Osteoblast (primary cell): ENCODE measurements around the gene ALPP. TPM values are rescaled to one million over a fixed set of nuclear protein-coding genes. Genes with fewer than 3 reads are reported as not detected.
A peak's percentile ranks its signal among the peaks of the same experiment; 100 is the strongest.
"Not testable (repeated sequence)": the region's sequence is repeated elsewhere in the genome, so short reads cannot be mapped to it uniquely, and the experiment has no call there.

Source experiments
- DNase-seq: peaks from one replicate; pipeline ENCODE4 v3.0.0; 2011; ENCODE audit warnings: low spot score, mixed read lengths; ENCODE audit not compliant: insufficient read length; ENCODE audit errors: missing footprints
- H2AFZ ChIP-seq: 2 replicates; pipeline ENCODE4 v1.6.0; 2011; ENCODE audit warnings: mild to moderate bottlenecking, low read length
- H3K27ac ChIP-seq: 2 replicates; pipeline ENCODE4 v1.5.1; 2011; ENCODE audit warnings: mild to moderate bottlenecking, low read depth, low read length, moderate library complexity
- H3K27me3 ChIP-seq: 2 replicates; pipeline ENCODE4 v1.6.0; 2012; ENCODE audit warnings: mild to moderate bottlenecking, control low read depth, inconsistent platforms, low read length, moderate library complexity; ENCODE audit not compliant: insufficient read depth
- H3K36me3 ChIP-seq: 2 replicates; pipeline ENCODE4 v1.5.1; 2011; ENCODE audit warnings: mild to moderate bottlenecking, low read length, control low read depth, moderate library complexity; ENCODE audit not compliant: insufficient read depth
- H3K4me1 ChIP-seq: 2 replicates; pipeline ENCODE4 v1.5.1; 2011; ENCODE audit warnings: mild to moderate bottlenecking, low read length, control low read depth, moderate library complexity; ENCODE audit not compliant: insufficient read depth
- H3K4me2 ChIP-seq: 2 replicates; pipeline ENCODE4 v1.6.0; 2011; ENCODE audit warnings: mild to moderate bottlenecking, low read length; ENCODE audit not compliant: insufficient read depth
- H3K4me3 ChIP-seq: fragments of 200-600 bp; sonication (generic); 3 replicates; pipeline ENCODE4 v1.5.1; 2012; ENCODE audit warnings: mild to moderate bottlenecking, low read length, inconsistent platforms; ENCODE audit not compliant: insufficient read depth
- H3K79me2 ChIP-seq: 2 replicates; pipeline ENCODE4 v1.6.0; 2012; ENCODE audit warnings: mild to moderate bottlenecking, low read length, control low read depth, inconsistent platforms; ENCODE audit not compliant: insufficient read depth
- H3K9me3 ChIP-seq: 2 replicates; pipeline ENCODE4 v1.5.1; 2011; ENCODE audit warnings: low read depth, low read length, control low read depth
- H4K20me1 ChIP-seq: 2 replicates; pipeline ENCODE4 v1.6.0; 2012; ENCODE audit warnings: mild to moderate bottlenecking, low read length, control low read depth; ENCODE audit not compliant: insufficient read depth
- CTCF ChIP-seq: IDR thresholded peaks from 2 replicates; pipeline ENCODE4 v1.5.1; 2011; ENCODE audit warnings: mild to moderate bottlenecking, low read depth, low read length, moderate library complexity; ENCODE audit errors: extremely low read depth
- total RNA-seq: library from RNA; depleted of rRNA; stranded (reverse); fragments of >200 nt; gene quantifications from 2 replicates; pipeline ENCODE4 v1.2.3, GENCODE V29; 2012

ALPP gene
- total RNA-seq, 1 donor = not detected

GRCh38 chr2:232365621-232366321 lies 12.8 kb upstream of the ALPP start:
- H3K4me3 ChIP-seq = no peak overlapping the region
- peak; percentile 95 for DNase-seq
- TF ChIP-seq CTCF = peak; percentile 50

GRCh38 chr2:232366461-232366860 lies 12.1 kb upstream of the ALPP start:
- H3K27me3 ChIP-seq, DNase-seq, H3K4me2 ChIP-seq, H3K9me3 ChIP-seq, H3K36me3 ChIP-seq, H3K79me2 ChIP-seq, H3K27ac ChIP-seq, H4K20me1 ChIP-seq, H2AFZ ChIP-seq, H3K4me3 ChIP-seq, H3K4me1 ChIP-seq: not testable (repeated sequence)

More at GRCh38 chr2:232365621-232366321, 12.8 kb upstream of the ALPP start:
- no peak overlapping the region for H3K4me2 ChIP-seq
- H3K4me1 ChIP-seq = no peaks in the 10 kb centered on the region
- no peaks in the 10 kb centered on the region for H4K20me1 ChIP-seq
- H3K79me2 ChIP-seq = no peaks in the 10 kb centered on the region
- H3K36me3 ChIP-seq = no peaks in the 10 kb centered on the region
- no peak overlapping the region for H2AFZ ChIP-seq
- no peak overlapping the region for H3K27ac ChIP-seq
- no peaks in the 10 kb centered on the region for H3K9me3 ChIP-seq
- H3K27me3 ChIP-seq = no peaks in the 10 kb centered on the region

- no peaks in the 10 kb centered on the region for H4K20me1 ChIP-seq
- no peak overlapping the region for H3K4me3 ChIP-seq
- H3K27me3 ChIP-seq = no peaks in the 10 kb centered on the region
- no peaks in the 10 kb centered on the region for H3K4me1 ChIP-seq
- H3K27ac ChIP-seq = no peak overlapping the region
- H3K9me3 ChIP-seq = no peaks in the 10 kb centered on the region
- H3K79me2 ChIP-seq = no peaks in the 10 kb centered on the region
- H3K36me3 ChIP-seq = no peaks in the 10 kb centered on the region
- no peak overlapping the region for H2AFZ ChIP-seq
- no peak for TF ChIP-seq CTCF
- DNase-seq = peak; percentile 72
- H3K4me2 ChIP-seq = no peak overlapping the region
Measured at GRCh38 chr2:232367016-232367415, 11.5 kb upstream of the ALPP start.

DNA sequence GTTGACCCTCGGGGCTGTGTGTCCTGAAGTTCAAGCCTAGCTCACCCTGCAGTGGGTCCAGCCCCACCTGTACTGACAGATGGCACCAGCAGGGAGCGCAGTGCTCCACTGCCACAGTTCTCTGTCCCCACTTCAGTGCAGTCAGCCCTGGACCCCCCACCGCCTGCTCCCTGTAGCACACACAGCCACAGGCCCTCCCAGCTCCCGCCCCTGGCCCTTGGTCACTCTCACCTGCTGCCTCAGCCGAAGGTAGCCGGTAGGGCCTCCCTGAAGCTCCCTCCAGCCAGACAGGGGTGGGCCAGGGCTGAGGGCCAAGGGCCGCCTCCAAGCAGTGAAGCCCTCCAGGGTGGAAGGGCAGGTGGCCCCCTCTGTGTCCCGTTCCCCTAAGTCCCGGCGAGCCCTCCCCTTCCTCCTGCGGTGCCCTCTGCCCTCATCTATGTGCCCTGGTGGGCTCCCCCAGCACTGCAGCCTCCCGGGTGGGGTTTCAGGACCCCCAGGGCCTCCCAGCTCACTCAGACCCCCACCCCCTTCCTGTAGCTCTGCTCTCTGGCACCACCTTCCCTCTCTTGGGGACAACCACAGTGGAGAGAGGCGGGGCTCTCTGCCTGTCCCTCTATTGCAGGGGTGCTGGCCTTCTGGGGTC lies 10.8 kb upstream of the ALPP start:
- Histone ChIP-seq H3K27ac (no peak overlapping the region), H3K36me3 (no peaks in the 10 kb centered on the region), H3K4me3 (no peak overlapping the region), H3K9me3 (no peaks in the 10 kb centered on the region), H3K4me1 (no peaks in the 10 kb centered on the region), H3K27me3 (no peaks in the 10 kb centered on the region), H3K79me2 (no peaks in the 10 kb centered on the region), H2AFZ (no peak overlapping the region), H3K4me2 (no peak overlapping the region), H4K20me1 (no peaks in the 10 kb centered on the region)
- TF ChIP-seq CTCF = peak; percentile 3
- peak; percentile 79 for DNase-seq
